GM21576 (cell line): ENCODE results near the gene FSTL5.

Experiments used
- ATAC-seq: cut with Tn5 transposase; IDR thresholded peaks from one replicate; pipeline ENCODE4 v1.9.1; 2021; ENCODE audit warnings: mild to moderate bottlenecking, moderate library complexity; ENCODE audit not compliant: unreplicated experiment

The FSTL5 gene

DNA sequence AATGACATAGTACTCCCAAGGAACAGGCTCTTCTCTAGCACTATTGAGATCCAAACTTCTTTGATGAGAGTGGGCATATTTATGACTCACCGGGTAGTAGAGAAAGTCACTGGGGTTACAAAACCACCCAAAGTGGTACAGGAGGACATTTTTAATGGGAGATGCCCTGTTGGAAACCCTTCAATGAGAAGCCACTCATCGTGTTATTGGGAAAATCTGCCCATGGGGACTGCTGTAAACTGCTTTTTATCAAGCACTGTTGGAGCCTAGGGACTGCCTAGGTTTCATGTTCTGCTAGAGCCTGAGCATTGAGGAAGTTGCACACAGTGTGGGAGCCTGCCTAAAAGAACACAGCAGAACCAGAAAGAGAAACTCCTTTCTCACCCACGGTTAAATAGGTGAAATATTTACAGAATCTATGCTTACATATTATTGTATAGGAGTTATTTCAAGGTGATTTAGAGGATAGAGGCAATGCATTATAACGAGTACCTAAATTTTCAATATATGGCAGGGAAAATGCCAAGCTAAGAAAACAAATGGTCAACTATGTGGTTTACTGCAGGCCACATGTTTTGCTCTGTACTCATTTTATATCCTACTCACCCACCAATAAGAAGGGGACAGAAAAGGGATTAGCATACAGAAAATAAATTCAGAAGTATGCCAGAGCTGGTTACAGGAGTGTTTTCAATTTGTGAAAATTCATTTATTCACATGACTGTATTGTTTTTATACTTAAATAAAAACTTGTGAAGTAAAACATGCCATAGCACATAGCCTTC lies 559.1 kb downstream of the FSTL5 start:
- ATAC-seq = no peak

DNA sequence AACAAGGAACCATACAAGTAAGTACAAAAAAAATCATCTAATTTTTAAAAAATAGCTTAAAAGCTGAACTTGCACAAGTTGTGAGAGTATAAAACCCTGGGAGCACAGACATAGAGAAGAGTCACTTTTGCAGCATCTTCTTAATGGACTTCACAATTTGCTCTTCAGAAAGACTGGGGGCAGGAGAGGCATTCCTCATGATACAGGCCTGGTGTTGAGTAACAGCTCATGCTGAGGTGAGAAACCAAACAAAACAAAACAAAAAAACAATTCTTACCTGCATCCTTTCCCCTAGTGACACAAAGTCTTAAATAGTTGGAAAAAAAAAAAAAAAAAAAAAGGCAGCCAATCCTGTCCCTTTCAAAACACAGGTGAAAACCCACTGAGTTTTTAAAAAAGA lies 562.8 kb downstream of the FSTL5 start:
- no peak for ATAC-seq

DNA sequence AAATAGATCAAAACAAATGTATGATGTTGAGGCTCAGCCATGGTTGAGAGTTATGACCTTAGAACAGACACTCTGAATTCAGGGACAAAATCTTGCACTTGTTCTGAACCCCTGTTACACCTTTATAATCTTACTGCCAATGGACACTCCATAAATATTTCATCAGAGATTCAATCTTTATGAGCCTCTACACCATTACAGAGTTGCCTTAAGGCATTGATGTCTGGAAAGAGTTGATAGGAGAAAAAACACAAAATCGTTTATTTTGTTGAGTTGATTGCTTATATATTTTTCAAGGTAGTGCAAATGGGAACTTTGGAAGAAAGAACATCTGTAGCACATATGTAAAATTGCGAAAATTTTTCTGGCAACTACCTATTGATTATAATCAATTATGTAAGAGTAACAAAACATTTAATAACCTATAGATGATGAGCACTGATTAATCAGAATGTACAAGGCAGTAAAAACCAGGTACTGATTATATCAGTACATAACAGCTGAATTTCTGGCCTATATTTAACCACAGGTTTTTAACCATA lies 568.5 kb downstream of the FSTL5 start:
- ATAC-seq = no peak

DNA sequence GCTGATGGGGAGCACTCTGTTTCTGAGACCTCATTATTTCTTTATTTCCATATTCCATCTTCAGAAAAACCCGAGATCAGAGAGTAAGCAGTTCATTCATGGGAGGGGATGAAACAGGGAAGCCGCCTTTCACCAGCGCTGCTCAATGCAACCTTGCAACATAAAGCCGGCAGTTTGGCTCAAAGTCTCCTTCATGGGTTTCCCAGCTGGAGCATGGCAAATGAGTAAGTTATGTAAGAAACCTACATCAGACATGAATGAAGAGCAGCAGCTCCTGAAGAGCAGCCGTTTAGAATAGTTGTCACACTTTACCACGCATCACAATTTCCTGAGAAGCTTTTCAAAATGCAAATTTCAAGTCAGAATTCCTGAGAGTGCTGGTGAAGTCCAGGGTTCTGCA lies 578.8 kb downstream of the FSTL5 start:
- no peak for ATAC-seq

DNA sequence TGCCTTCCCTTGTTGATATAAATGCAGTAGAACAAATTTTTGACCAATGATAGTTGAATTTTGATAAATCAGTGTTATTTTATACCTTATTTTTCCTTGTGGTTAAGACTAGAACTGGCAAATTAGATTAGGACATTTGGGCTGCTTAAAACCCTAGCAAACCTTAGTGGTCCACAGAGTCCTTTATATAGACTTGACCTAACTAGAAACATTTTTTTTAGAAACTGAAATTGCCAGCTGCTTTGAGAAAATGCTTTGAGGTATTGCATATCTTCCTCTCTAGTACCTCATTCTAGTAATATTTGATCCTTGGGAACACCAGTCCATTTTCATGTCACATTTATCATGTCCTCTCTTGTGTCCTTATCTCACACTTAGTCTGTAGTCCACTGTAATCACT lies 580.3 kb downstream of the FSTL5 start:
- ATAC-seq = no peak

DNA sequence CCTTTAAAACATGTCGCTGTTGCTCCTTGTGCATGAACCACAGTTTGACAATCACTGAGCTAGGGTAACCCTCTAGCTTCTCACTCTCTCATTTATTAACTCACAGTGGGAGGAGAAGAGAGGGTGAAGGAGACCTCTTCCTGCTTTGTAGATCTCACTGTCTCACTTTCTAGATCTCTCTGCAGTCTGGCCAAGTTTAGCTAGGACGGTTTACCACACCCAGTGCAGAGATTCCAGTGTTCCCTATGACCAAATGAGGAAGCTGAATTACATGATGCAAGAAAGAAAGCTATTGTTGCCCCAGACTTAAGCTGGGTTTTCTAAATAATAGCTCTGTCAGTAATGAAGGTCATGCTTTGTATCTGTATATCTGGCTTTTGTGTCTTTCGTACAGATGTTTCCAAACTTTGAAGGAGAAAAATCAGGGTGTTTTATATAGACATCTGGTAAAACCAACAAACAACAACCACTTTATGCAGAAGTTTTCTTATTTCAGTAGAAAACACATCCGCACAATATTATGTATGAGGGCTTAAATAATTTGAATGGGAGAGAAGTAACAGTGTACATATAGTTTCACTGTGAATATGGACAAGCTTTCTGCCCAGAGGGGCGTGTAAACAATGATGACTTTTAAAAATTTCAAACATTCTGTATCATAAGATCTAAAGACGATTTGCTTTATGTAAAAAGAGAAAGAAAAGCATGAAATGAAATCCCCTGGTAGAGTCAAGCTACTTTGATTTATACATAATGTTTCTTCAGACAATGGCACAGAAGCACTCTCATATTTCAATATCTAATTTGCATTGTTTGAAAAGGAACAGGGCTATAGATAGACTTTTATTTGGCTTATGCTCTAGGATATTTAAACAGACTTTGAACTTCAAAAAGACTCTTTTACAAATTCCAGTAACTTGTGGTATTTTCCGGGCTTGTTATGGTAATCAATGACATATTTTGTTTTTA lies 582.3 kb downstream of the FSTL5 start:
- no peak for ATAC-seq

DNA sequence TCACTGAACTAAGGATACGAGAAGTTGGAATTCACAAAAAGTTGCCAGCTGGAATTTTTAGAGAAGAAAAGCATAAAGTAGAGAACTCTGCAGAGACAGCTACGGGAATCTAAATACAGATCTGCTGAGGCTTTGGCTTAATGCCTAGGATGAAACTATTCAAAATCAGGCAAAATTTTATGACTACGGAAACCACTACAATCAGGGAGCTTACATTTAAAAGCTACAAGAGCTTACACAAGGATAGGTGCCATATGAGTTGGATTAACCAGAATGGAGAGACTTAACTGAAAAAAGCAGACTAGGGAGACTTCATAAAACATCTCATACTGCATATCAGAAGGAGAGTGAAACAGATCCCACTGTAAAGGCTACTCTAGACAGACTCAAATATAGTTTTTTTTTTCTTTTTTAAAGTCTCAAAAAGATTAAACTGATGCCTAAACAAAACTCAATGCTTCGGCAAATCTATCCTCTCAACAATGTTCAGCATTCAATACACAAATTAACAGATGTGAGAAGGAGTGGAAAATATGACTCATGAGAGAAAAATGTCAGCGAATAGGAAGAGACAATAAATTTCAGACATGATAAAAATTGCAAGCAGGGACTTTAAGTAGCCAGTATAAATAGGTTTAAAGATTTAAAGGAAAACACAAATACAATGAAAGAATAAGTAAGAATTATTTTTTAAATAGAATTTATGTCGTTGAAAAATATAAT lies 586.1 kb downstream of the FSTL5 start:
- ATAC-seq = no peak

DNA sequence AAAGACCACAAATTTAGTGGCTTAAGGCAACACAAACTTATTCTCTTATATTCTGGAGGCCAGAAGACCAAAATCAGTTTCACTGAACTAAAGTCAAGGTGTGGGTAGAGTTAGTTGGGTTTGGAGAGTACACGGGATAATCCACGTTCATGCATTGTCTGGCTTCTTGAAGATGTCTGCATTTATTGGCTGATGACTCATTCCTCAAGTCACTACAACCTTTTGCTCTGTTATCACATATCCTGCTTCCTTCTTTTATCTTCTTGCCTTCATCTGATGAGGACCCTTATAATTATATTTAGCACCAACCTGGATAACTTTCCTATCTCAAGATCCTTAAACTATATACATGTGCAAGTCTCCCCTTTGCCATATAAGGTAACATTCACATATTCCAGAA lies 590.0 kb downstream of the FSTL5 start:
- no peak for ATAC-seq

DNA sequence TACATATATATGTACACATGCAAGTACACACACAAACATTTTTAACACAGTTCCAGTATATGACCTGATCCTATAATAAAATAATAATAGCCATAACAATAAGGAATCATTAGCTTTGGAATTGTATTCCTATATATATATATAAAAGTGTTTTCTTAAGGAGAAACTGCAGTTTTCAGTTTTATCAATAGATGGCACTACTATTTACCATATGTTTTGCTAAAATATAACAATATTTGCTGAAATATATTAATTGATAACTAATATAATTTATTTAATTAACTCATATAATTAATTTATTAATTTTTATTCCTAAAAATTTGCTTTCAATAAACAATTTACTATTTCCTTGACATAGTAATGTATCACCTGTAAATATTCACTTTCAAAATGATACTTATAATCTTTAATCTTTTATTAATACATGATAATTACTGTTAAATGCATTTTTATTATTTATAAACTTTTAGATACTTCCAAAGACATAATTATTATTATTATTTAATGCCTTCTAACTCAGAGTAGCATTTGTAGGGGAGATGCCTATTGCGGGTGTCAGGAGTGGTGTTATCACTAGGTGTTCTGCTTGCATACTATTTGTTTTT lies 599.5 kb downstream of the FSTL5 start:
- ATAC-seq = no peak

DNA sequence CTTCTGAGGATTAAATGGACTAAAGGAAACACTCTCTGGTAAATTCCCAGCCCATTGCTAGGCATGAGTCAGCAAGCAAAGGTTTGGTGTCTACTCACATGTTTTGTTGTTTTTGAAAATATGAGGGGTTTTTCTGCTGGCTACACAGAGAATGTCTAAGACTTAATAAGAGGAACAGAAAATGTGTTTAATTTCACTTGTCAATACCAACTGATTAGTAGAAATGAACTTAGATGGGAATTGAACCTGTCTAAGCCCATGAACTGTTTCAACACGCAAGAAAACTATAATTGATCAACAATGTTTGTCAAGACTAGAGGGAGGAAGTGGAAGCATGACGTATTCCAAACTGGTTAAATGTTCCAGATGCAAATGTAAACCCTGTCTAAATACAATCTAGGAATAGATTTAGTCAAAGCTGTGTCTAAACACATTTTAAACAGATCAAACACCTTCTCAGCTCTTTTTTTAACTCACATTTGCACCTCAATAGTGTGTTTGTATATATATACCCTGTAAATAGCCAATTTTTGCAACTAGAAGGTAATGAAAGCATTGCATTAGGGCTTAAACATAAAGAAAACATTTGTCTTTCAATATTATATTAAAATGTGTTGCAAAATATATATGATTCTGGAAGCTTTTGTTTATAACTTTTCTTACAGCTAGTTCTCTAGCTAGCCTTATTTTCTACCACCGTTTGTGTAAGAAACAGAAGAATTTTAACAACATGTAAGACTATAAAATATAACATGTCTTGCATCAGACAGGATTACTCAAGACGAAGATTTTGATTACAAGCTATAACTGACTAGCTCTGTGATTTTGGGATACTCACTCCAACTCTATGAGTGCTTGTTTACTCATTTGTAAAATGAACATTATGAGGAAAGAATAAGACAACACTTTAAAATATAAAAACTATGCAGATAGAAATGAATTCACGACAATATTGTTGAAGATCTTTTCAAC lies 607.8 kb downstream of the FSTL5 start:
- ATAC-seq = no peak

DNA sequence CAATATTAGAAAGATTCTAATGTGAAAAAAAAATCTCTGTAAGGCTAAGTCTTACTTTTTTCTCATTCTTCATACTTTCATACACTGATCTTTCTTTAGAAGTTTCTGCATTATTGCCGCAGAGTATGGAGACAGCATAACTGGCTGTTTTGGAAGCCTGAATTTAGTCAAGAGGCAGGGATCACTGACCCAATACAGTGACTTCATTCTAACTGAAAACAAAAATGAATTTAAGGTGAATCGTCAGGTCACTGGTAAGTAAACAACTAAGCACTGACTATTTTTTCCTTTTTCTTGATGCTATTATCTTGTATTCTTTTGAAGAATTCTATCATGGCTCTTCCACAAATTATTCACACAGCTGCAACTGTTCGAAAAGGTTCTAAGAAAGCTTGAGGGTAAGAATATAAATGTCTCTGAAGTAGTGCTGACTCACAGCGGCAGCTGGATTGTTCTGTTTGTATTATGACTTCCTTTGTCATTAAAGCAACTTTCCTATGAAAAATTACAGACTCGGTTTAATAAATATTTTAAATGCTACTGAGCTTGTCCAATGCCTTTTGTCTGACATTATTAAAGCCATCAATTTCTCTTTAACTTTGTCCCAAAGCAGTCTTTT lies 609.3 kb downstream of the FSTL5 start:
- no peak for ATAC-seq

DNA sequence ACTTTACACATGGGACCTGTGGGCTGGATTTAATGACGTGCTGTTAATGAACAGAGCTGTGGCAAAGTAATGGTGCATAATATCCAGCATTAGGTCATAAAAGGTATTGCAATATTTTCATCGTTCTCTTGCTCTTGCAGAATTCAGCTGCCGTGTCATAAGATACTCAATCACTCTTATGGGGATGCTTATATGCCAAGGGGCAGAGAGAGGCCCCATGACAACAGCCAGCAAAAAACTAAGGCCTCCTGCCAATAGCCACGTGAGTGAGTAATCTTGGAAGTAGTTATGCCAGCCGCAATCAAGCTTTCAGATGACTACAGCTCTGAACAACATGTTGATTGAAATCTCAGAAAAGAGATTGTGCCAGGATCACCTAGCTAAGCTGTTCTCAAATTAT lies 616.9 kb downstream of the FSTL5 start:
- ATAC-seq = no peak

DNA sequence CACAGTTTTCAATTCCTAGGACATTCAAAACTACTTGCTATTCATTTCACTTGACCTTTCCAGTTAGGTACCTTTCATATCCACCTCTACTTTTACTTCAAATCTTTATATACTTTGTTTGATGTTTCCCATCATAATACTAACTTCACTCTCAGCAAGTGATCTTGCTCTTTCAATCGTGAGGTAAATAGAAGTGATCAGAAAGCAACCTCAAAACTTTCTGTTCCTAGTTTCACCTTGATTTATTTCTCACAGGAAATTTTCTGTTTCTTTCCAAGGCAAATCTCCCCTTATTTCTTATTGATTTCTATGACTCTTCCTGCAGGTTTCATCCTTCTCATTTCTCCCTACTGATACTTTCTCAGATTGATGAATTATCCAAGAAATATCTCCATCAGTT lies 623.5 kb downstream of the FSTL5 start:
- no peak for ATAC-seq

DNA sequence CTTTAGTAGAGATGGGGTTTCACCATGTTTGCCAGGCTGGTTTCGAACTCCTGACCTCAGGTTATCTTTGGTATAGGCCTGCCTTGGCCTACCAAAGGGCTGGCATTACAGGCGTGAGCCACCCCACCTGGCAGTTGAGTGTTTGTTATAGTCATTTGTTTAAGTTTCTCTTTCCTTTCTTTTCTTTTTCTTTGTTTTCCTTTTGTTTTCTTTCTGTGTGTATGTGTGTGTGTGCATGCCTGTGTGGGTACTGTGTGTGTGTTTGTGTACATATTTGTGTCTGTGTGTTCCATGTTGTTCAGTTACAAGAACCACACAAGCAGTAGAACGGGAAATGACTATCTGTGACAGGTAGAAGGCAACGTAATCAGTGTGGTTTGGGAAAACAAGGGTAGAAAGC lies 624.9 kb downstream of the FSTL5 start:
- ATAC-seq = no peak

DNA sequence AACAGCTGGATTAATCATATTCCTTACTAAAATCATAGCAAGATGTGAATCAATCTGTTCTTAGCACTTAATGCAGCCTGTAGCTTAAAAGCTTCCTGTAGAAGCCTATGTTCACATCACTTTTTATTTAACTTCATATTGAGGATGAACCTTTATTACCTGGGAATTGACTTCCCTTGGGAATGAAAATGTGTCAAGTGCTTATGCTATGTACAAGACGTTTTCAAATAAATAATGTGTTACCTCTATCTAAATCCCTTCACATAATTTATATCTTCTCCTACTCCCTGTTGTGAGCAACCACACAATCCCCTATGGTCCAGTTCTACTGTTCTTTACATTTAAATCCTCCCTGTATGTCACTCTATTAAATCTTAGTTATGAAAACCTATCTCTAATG lies 633.1 kb downstream of the FSTL5 start:
- no peak for ATAC-seq

DNA sequence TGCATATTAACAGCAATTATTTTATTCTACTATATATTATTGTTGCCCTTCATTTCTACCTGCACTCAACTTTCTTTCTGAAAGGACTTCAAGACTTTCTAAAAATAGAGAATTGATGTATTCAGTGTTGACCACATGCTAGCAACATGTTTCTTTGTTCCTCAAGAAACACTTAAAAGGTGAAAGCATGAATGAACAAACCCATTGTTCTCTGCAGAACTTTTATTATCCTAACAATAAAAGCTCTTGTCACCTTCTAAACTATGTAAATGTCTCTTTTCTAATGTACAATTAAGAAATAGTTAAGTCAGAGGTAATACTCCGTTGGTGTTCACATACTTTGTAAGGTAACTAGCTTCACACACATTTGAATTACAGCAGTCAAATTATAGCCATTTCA lies 638.7 kb downstream of the FSTL5 start:
- no peak for ATAC-seq

DNA sequence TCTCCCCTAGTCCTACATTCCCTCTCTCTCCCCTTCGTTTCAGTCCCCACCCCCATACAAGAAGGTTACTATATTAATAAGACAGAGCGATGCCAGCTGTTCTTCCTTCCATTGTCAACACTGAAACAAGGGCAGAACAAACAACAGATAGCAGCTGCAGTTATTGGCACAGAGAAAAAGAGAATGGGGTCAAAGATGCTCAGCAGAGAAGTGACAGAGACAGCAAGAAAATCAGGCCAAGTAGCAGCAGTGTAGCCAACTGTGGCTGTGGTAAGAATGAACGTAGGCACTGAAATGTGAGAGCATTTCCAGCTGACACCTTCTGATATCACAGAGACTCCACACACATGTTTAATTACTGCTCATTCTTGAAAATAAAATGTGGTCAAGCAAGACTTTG lies 641.8 kb downstream of the FSTL5 start:
- no peak for ATAC-seq

DNA sequence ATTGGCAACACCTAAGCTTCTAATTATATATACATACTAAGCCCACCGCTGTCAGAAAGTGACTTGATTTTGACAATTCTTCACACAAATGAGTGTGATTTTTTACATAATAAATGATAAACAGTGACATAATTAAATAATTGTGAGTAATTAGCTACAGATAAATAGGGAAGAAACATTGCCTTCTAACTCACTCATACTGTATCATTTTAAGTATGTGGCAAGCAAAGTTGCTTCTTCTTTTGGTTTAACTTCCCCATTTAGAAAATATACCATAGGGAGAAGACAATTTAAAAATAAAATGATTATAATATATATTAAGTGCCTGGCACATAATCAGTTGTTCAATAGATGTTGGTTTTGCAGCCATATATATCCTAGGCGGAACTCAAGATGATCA lies 644.2 kb downstream of the FSTL5 start:
- ATAC-seq = no peak

DNA sequence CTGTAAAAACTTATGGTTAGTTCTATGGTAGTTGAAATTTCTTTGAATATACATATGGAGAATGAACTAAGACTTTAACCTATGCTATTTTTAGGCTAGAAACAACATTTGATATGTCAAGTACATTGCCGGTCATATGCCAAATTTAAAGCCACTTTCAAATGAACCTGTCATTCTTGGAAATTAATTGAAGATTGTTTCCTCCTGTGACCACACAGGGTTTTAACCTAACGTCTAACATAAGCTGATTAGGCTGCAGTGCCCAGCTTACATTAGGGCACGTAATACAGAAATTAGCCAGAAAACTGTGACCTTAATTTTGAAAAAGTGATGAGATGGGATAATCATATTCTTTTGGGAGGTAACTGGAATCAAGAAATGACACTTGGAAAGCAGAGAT lies 645.9 kb downstream of the FSTL5 start:
- no peak for ATAC-seq
